H54 (cell line): ENCODE measurements around the gene C4orf46.
"Not testable (repeated sequence)": the region's sequence is repeated elsewhere in the genome, so short reads cannot be mapped to it uniquely, and the experiment has no call there.

ENCODE experiments used
- DNase-seq: peaks from one replicate; pipeline ENCODE4 v3.0.0; 2011; ENCODE audit warnings: low spot score, mixed read lengths; ENCODE audit not compliant: insufficient read length
- FAIRE-seq: peaks from 3 replicates; lab custom pipeline; 2011; peaks lifted over from hg19 to GRCh38; lab: Jason Lieb, UNC
- POLR2A ChIP-seq: IDR thresholded peaks from 2 replicates; pipeline ENCODE4 v1.6.1; 2011; ENCODE audit warnings: low read depth, mild to moderate bottlenecking, low read length

Gene C4orf46

DNA sequence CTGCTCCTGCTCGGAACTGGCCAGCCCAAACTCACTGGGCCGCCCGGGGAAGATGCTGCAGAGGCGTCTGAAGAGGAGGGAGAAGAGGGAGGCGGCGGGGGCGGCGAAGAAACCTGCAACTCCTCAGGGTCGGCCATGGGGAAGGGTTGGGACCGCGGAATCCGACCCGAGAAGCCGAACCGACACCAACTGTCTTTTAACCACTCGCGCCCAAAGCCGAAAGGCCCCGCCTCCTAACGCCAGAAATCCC is at the start of gene C4orf46:
C4orf46 (minus strand) TSS at position 223 of the 250 bp plus-strand sequence; CDS start at position 137, 86 bp downstream.
- DNase-seq (no peak), FAIRE-seq (no peak)
- TF ChIP-seq POLR2A, result peak; percentile 34; the same call in 1 of the 2 replicates

DNA sequence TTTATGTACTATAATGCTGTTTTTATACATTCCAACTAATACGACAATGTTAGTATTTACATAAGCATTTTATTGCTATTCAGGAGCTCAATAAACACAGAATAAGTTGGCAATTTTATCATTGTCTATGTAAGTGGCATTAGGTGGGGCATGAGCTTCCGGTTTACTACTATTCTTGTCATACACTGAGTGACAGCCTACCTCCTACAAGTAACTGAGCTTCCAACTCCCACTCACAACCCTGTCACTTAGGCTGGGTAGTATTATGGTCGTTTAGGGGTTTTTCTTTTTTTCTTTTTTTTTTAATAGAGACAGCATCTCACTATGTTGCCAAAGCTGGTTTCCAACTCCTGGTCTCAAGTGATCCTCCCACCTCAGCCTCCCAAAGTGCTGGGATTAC is 44.1 kb upstream of the C4orf46 start:
- no peak for DNase-seq
- no peak for FAIRE-seq

GRCh38 chr4:158714937-158715336 is 43.2 kb upstream of the C4orf46 start:
- no peak for FAIRE-seq

More for the DNA sequence above, 44.1 kb upstream of the C4orf46 start:
- no peak for TF ChIP-seq POLR2A

GRCh38 chr4:158712622-158713021 is 40.9 kb upstream of the C4orf46 start:
- DNase-seq, FAIRE-seq: not testable (repeated sequence)

More at GRCh38 chr4:158714937-158715336, 43.2 kb upstream of the C4orf46 start:
- DNase-seq, result no peak
- no peak for TF ChIP-seq POLR2A

DNA sequence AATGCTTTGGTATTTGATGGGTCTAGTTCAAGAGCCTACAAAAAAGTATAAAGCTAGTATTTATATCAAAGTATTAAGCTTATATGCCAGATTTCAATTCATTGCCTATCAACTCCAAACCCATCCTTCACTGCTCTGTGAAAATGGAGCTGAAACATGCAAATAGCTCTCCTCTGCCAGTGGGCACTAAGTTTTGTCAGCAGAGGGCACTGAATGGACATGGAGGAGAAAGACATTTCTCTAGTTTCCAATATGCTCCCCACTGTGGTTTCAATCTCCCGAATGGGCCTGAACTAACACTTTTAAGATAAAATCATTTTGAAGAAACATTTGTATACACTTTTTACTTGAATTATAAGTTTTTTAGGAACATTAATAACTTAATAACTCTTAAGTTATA is 39.1 kb upstream of the C4orf46 start:
- no peak for TF ChIP-seq POLR2A
- no peak for DNase-seq
- FAIRE-seq, result no peak

- no peak for TF ChIP-seq POLR2A
- no peak for FAIRE-seq
These were observed 32.6 kb upstream of the C4orf46 start for GRCh38 chr4:158704274-158704673.

DNA sequence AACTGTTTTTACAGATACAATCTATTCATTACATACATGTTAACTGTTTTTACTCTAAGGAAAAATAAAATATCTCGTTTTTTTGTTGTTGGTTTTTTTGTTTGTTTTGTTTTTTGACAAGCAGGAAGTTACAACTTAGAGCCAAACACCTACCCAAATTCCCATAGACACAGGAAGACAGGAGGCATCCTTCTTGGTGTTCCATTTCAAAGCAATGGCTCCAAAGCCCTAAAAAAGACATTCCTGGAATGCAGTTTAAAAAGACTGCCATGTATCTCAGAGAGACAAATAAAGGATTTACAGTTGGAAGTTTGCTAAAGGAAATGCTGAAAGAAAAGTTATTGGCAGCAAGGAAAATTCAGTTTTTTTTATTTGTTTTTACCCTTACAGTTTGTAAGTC is 17.1 kb upstream of the C4orf46 start:
- no peak for DNase-seq
- FAIRE-seq, result no peak
- TF ChIP-seq POLR2A, result no peak

More at GRCh38 chr4:158704274-158704673, 32.6 kb upstream of the C4orf46 start:
- no peak for DNase-seq

- no peak for TF ChIP-seq POLR2A
- no peak for FAIRE-seq
- DNase-seq, result no peak
These were observed 10.4 kb upstream of the C4orf46 start for GRCh38 chr4:158682066-158682465.

DNA sequence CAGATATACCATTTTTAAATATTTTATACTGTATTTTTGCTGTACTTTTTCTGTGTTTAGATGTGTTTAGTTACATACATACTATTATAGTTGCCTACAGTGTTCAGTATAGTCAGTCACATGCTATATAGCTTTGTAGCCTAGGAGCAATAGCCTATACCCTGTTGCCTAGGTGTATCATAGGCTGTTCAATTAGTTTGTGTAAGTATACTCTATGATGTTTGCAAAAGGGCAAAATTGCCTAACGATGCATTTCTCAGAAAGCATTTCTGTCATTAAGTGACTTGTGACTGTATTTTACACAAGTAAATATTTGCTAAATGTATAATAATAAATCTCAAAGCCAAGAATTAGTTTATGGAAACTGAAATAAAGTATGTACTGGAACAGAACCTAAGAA is 9.9 kb upstream of the C4orf46 start:
- FAIRE-seq (no peak), DNase-seq (no peak)
- TF ChIP-seq POLR2A, result no peak

DNA sequence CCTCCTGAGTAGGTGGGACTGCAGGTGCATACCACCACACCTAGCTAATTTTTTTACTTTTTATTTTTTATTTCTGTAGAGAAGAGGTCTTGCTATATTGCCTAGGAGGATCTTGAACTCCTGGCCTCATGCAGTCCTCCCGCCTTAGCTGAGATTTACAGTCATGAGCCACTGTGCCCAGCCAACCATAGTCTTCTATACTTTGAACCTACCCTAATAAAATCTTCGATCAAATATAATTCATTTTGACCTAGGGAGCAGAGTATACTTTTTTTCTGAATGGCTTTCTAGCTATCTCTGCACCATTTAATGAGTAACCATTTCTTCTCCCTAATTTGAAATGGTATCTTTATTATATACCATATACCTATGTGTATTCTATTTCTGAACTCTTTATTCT is 7.1 kb upstream of the C4orf46 start:
- TF ChIP-seq POLR2A, result no peak
- FAIRE-seq, result no peak
- no peak for DNase-seq

DNA sequence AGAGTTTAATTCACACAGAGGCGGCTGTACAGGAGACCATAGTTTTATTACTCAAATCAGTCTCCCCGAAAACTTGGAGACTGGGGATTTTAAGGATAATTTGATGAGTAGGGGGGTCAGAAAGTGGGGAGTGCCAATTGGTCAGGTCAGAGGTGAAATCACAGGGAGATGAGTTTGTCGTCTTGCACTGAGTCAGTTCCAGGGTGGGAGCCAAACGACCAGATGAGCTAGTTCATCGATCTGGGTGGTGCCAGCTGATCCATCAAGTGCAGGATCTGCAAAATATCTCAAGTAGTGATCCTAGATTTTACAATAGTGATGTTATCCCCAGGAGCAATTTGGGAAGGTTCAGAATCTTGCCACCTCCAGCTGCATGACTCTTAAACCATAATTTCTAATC is 4.4 kb upstream of the C4orf46 start:
- TF ChIP-seq POLR2A, result no peak
- DNase-seq, result no peak
- no peak for FAIRE-seq

DNA sequence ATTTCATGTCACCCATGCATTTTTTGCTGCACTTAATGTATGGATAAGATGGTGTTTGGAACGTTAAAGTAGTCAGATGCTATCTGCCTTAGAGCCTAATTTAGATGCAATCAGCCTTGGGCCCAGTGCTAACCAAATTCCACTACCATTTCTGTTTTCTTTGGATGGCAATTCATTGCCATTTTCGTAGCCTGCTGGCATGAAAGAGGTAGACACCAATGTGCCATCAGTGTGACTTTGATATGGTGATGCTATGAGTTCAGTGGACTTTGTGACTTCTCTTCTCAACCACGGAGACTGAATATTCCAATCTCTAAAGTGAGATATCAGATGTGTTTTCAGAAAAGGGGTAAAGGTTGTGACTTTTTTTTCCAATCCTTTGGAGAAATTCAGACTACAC is 1.9 kb upstream of the C4orf46 start:
- FAIRE-seq (no peak), DNase-seq (no peak)
- no peak for TF ChIP-seq POLR2A

GRCh38 chr4:158671915-158672806 is 474 bp upstream of the C4orf46 start, which contains the start of gene ETFDH:
Gene ETFDH (plus strand): TSS chr4:158672296. CDS start chr4:158672457, 161 bp downstream.
- peak; percentile 54 for TF ChIP-seq POLR2A
- DNase-seq (peak; percentile 76), FAIRE-seq (peak; percentile 89)

DNA sequence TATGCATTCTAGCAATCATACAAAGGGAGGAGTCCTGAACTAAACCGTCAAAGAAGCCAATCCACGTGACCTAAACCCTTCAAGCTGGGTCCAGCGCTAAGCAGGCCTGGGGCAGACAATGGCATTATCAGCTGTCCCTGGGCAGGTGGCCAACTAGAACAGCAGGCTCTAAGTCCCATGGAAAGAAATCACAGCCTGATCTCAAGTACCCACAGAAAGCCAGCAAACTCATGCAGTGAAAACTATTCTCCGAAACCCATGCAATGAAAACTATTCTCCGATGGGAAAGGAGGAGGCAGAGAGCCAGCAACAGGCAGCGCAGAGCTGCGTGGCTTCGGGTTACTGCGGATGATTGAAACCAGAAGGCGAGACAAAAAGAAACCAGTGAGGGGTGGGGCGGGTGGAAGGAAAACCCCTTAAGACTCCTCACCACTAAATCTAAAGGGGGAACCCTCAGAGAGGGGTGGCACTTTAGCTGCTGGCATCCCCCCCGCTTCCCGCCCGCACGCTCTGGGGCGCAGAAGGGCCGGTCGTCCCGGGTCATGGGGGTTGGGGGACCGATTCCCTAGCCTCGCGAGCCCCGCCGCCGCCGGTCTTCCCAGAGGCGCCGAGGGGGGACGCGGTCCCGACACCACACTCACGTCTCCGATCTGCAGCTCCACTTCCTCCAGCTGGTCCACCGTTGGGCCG is 567 bp downstream of the C4orf46 start:
- FAIRE-seq (peak; percentile 36), DNase-seq (peak; percentile 8)
- TF ChIP-seq POLR2A, result peak; percentile 7; the same call in 1 of the 2 replicates
